Measurements from ENCODE around the gene M1AP.

Gene M1AP

DNA sequence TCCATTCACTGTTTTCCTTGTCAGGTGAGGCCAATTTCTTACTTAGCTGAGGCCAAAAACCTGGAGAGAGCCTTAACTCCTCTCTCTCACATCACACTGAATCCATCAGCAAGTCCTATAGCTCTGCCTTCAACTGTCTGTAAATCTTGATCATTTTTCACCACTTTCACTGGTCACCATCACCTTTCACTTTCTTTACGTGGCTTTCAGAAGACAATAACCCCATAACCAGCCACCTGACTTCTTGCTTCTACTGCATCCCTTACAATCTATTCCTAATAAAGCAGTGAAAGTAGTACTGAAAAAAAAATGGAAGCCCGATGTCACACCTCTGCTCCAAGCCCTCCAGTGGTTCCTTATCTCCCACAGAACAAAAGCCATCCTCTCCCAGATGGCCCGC is 102.1 kb downstream of the M1AP start:
- DNase-seq (ENCODE audit: low spot score), result no peak

GRCh38 chr2:74544634-74545033 is 103.5 kb downstream of the M1AP start:
- DNase-seq (ENCODE audit: low spot score), result no peak

DNA sequence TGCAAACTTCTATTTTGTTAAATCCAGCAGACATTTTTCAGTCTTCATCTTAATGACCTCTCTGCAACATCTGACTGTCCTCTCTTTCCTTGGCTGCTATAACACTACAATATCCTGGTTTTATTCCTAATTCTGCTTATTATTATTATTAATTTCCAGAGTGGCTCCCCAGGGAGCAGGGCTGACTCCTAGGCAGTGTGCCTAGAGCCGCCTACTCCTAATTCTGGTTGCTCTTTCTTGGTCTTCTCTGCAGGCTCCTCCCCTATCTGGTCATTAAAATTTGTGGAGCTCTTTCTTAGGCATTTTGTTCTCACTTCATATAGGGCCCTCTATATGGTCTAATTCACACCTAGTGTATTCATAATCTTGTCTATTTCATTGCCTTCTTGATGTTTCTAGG is 105.2 kb downstream of the M1AP start:
- no peak for DNase-seq (ENCODE audit: low spot score)

DNA sequence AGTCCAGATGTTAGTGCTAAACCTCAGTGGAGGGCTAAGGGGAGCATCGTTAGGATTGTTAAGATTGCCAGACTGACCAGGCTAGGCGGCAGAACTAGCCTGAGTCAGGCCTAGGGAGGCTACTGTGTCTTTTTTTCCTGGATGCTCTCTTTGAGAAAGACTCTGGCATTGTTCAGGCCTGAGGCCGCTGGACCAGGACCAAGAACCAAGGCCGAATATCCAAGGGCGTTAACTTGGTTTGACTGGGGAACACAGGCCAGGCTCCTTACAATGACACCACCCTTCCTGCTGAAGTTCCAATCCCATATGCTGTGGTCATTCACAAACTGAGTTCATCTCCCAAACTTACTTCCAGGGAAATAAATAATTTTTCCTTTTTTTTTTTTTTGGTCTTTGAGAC is 107.8 kb downstream of the M1AP start:
- DNase-seq (ENCODE audit: low spot score), result no peak

- DNase-seq (ENCODE audit: low spot score), result no peak
Observed at GRCh38 chr2:74538881-74539339, 109.2 kb downstream of the M1AP start.

GRCh38 chr2:74537140-74537539 is 111.0 kb downstream of the M1AP start:
- no peak for DNase-seq (ENCODE audit: low spot score)

- DNase-seq (ENCODE audit: low spot score), result no peak
Observed at GRCh38 chr2:74536166-74536950, 111.8 kb downstream of the M1AP start.

DNA sequence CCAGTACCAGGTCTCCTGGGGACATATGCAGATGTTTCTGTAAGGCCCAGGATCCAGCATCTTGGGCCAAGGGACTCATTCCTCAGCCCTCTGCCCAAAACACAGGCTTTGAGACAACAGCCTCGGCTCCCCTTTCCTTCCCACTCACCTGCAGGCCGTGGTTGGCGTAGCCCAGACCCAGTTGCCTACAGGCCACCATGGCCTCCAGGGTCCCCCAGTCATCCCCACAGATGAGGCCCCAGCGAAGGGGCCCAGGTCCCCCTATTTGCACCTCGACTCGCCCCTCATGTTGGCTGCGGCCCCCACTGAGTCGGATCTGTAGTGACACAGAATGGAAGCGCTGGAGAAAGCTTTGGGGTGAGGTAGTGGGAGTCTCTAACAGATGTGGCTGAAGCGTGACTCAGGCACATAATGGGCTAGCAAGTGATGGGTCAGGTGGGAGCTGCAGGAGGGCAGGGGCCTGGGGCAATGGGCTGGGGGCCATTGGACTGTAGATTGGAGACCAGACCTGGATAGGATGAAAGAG is 112.6 kb downstream of the M1AP start:
- no peak for DNase-seq (ENCODE audit: low spot score)

DNA sequence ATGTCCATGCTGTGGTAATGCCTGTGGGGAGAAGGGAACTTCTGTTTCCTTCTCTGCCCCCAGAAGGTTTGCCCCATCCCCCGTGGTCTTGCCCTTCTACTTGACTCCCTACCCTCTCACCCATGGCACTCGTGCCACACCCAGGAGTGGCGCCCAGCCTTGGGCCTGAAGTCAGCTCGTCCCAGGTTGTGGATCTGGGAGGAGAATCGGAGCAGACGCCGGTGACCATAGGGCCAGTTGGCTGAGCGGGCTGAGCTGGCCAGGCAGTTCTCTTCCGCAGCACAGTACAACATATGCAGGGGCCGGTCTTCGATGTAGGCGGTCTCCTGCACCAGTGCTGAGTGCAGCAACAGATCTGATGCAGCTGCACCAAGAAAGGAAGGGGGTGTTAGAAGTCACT is 113.7 kb downstream of the M1AP start:
- DNase-seq (ENCODE audit: low spot score), result no peak

DNA sequence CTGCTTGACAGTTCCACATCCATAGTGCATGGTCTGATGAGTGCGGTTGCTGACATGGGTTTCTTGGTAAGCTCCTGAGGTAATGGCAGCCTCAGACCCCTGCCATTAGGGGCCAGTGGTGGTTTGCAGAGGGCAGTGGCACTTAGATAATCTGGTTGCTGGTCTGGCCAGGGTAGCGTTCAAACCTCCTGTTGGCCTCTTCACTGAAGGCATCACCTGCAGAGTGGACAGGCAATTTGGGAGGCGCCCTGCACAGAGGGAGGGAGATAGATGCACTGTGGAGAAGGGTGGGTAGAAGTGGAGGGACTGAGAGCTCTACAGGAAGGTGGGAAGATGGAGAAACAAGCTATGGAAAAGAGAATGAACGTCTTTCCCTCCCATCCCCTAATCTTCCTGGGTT is 114.7 kb downstream of the M1AP start:
- no peak for DNase-seq (ENCODE audit: low spot score)

- DNase-seq (ENCODE audit: low spot score), result no peak
Observed at GRCh38 chr2:74532222-74532621, 115.9 kb downstream of the M1AP start.

GRCh38 chr2:74531666-74532065 is 116.5 kb downstream of the M1AP start:
- no peak for DNase-seq (ENCODE audit: low spot score)

DNA sequence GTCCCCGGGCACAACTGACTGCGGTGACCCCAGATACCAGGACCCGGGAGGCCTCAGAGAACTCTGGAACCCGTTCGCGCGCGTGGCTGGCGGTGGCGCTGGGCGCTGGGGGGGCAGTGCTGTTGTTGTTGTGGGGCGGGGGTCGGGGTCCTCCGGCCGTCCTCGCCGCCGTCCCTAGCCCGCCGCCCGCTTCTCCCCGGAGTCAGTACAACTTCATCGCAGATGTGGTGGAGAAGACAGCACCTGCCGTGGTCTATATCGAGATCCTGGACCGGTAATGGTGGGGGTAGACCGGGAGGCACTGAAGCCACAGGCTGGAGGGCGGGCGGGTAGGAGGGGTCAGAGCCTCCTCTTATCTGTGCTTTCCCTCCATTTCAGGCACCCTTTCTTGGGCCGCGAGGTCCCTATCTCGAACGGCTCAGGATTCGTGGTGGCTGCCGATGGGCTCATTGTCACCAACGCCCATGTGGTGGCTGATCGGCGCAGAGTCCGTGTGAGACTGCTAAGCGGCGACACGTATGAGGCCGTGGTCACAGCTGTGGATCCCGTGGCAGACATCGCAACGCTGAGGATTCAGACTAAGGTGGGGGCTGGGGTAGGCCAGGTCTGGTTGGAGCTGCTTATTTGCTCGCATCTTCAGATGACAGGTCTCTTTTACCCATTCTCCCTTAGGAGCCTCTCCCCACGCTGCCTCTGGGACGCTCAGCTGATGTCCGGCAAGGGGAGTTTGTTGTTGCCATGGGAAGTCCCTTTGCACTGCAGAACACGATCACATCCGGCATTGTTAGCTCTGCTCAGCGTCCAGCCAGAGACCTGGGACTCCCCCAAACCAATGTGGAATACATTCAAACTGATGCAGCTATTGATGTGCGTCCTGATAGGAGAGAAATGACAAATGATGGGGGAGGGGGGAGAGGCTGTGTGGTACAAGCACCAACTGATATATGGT is 117.6 kb downstream of the M1AP start:
- peak; percentile 69 for DNase-seq (ENCODE audit: low spot score)

DNA sequence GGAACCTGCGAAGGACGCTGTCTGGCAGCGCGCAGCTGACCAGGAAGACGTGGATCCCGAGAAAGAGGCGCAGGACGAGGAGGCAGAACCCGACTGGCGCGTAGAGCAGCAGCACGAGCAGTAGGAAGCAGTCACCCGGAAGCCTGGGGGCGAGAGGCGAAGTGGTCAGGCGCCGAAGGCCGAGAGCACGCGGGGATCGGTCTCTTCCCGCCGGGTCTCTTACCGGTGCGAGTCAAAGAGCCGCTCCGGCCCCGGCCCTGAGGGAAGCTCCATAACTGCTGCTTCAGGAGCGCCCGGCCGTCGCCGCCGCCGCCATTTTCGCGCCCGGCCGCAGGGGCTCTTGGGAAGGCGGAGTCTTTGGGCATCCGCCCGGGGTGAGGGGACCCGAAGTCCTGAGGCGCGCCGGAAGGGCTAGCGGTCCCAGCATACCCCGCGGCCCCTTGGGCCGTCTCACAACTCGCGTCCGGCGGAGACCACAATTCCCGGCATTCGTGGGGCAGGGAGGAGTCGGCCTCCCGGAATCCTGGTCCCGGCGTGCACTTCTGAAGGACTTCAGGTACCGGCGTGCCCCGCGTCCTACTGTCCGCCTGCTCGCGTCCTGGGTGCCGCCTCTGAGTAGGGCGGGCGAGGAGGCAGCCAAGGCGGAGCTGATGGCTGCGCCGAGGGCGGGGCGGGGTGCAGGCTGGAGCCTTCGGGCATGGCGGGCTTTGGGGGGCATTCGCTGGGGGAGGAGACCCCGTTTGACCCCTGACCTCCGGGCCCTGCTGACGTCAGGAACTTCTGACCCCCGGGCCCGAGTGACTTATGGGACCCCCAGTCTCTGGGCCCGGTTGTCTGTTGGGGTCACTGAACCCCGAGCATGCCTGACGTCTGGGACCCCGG is 118.5 kb downstream of the M1AP start, which contains the start of the genes AUP1 and HTRA2:
Gene AUP1 (minus strand): TSS at position 350 of the 882 bp plus-strand sequence. CDS start 77 bp downstream, at position 273.
Gene HTRA2 (plus strand): TSS at position 577 of the 882 bp plus-strand sequence. CDS start 74 bp downstream, at position 651.
- peak; percentile 100 for DNase-seq (ENCODE audit: low spot score)

- no peak for DNase-seq (ENCODE audit: low spot score)
Observed at GRCh38 chr2:74528600-74529356, 119.4 kb downstream of the M1AP start.

- DNase-seq (ENCODE audit: low spot score), result no peak
Observed at GRCh38 chr2:74527741-74528140, 120.4 kb downstream of the M1AP start.

DNA sequence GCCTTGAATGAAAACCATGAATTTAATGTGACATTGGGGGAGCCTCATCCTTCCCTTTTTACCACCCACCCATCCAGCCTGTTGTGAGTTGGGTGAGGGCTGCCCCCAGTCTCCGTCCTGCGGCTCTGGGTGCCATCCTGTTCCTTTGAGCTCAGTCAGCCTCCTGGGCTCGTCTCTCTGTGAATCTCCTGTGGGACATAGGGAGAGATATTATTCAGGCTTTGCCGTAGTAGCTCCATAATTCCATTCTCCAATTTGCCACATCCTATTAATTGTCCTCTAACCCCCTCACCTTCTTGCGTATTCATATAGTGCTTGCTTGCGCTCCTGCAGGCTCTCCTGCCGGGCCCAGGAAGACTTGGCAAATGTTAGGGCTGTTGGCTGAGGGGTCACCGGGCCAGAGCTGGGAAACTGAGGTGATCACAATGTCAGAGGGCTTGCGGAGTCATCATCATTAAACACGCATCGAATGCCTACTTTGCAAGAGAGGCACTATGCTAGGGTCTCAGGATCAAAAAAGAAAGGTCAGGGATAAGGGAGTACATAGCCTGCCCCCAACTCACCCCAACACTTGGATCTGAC is 121.4 kb downstream of the M1AP start:
- DNase-seq (ENCODE audit: low spot score), result no peak

DNA sequence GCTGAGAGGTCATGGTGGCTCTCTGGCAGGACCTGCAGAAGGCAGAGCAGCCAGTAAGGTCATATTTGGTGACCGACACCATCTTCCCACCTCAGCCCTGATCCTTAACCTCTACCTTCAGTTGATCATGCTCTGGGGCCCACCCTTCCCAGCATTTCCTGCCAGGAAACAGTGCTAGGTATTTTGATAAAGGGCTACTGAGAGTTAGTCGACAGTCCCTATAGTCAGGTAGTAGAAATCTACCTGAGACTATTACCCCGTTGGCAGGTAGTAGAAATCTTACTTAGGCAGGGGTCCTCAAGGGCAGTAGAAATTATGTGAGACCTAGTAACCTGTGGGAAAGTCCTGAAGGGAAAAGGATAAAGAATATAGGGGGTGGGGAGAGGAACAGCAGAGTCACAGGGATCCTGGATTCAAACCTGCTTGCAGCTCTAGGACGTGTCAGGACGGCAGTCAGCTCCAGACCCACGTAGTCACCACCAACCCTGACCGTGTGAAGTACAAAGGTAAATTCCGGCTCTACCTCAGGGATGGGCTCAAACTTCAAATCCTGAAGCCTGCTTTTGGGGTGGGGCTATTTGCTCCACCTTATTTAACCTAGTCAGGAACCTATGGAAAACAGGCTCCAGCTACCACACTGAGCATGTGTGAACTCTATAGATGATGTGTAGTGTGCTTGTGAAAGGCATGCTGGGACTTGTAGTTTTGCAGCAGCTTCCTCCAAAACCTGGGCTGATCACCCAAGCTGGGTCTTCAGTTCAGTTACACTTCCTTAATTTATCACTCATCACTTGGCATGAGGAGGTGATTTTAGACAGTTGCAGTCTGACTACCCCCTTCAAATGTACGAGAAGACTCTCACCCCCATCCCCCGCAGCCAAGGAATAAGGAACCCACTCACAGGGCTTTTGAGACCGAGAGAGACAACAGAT is 122.1 kb downstream of the M1AP start, which contains the start of gene DQX1:
Gene DQX1 (minus strand): TSS at position 515 of the 932 bp plus-strand sequence. CDS start 502 bp downstream, at position 13.
- peak; percentile 50 for DNase-seq (ENCODE audit: low spot score)

Measured in iPS-NIHi11 (cell line).